Breast epithelium (tissue), 3 donors: ENCODE measurements around the gene STRBP.
"Not testable (repeated sequence)": the region's sequence is repeated elsewhere in the genome, so short reads cannot be mapped to it uniquely, and the experiment has no call there.

ENCODE experiments used
- POLR2A ChIP-seq: fragments of 450-650 bp; IDR thresholded peaks from one replicate; pipeline ENCODE4 v1.6.1; 2016; ENCODE audit warnings: antibody characterized with exemption, mild to moderate bottlenecking, moderate library complexity
- POLR2AphosphoS5 ChIP-seq, 3 donors: sonication (generic); formaldehyde crosslinking; IDR thresholded peaks; one replicate each; pipeline ENCODE4 v1.6.1; 2017; ENCODE audit warnings: antibody characterized with exemption in 3 of 3

DNA sequence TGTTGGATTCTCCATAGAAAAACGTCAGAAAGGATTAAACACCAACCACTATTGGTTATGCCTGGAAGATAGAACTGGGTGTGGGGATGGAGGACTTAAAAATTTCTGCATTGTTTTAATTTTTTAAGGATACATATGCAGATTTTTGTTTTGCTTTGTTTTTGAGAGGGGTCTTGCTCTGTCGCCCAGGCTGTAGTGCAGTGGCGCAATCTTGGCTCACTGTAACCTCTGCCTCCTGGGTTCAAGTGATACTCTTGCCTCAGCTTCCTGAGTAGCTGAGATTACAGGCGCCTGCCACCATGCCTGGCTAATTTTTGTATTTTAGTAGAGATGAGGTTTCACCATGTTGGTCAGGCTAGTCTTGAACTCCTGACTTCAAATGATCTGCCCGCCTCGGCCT is 2.7 kb upstream of the STRBP start:
- not testable (repeated sequence) for TF ChIP-seq POLR2AphosphoS5 (IDR thresholded peaks at IDR 0.05); POLR2A
